OCI-M1 (cell line): ENCODE measurements around the gene NPAS3.

Source experiments
- DNase-seq: peaks from one replicate; lab custom pipeline; 2025; lab: John Stamatoyannopoulos, UW

NPAS3 gene

DNA sequence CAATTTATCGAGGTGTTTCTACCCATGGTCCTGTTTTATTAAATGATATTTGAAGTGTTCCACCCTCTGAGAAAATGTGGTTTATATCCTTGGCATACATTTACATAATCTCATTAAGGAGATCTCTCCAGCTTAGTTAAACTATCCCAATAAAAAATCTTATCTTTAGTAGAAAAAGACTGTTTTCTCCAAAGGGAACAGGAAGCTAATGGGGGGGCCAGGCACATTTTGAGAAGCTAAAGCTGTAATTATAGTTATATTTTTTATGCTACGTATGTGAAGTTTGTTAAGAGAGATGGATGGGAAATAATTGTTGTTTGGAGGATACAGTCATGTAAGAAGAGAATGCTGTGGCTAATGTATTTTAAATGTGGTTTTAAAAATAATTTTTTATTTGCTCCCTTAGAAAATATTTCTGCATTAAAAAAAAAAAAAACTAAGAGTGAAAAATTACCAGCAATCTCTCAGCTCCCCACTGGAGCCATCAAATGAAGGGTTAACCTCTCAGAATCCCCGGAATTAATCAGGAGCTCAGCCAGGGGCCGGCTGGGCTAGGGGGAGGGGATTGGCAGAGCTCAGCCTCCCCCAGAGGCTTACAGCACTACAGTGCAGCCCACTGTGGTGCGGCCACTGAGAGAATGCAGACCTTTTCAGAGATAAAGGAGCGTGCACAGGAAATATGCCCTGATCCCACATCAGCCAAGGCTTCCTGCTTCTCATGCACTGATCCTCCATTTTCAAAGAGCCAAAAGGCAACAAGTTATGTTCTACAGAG, 826.4 kb downstream of the NPAS3 start:
- peak; percentile 1 for DNase-seq

DNA sequence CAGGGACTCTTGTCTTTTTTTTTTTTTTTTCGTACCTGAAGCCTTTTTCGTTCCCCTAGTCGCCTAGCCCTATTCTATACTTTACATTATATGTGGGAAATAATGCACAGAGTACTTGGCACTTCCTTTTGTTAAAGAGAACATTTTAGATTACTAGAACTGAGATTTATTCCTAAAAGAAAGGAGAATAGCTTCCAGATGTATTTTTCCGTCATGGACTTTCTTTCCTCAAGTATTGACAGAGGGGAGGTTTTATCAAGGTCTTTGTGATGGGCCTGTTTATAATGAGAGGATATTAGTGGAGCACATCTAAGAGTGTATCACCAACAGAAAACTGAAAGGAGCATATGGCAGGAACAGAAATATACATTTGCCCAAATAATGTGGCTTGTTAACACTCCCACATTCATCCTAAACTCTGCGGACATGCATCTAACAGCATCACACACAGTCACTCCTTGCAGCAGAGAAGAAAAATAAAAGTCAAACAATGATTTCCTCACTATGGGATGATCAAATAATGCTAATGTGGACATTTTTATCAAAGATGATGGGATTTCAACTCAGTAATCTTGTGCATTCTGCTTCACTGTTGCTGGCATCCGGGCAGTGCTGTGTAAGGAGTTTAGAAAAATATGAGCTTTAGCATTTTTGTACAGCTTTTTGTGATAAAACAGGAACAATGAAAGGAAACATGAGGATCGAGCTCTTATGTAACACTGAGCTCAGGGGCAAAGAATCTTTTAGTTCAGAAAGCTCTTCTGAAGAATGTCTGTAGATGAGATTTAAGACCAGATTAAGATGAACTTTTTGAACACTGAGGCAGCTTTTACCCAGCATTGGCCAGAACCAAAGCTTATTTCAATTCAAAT, 829.1 kb downstream of the NPAS3 start:
- DNase-seq: no peak

DNA sequence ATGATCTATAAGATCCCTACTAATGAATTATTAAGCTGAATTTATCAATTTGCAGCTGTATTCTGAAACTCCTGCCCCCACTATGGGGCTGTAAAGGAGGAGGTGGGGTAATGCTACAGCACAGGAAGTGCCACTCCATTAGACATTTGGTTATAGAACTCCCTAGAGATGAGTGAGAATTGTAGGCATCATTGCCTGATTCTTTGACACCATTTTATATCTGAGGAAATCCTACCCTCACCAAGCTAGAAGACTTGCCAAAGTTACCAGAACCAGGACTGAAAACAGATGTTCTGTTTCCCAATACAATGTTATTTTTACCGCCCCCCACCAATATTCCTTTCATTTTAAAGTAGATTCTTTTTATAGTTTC, 829.8 kb downstream of the NPAS3 start:
- no peak for DNase-seq

DNA sequence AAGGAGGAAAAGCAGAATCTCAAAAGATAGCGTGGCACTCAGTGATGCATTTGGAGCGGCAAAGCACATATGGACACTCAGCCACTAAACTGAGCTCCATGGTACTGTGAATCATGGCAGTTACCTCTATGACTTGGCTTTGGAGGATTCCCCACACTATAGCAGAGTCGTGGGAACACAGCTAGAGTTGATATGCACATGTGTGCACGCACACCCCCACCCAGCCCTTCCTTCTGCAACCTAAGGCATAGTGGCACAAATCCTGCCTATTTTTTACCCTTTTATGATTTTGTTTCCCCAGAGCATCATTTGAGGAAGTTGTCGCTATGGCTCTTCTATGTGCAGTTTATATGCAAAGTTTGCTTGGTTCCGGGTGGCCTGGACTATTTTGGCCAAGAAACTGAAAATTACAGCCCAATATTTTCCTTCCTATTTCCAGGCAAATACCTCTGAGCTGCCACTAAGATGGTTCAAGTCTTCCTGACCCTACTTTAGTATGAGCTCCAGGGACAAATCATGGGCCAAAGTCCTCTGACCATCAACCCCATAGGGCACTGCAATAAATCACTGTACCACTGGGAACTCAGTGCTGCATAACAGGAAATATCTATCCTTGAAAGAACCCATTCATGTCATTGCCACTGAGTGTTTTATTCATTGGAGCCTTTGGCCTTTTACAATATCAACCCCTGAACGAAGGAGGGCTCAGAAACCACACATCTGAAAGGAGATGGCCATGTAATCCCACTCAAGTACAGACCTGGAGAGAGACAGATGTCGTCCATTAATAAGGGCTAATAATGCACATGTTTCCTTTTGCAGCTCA, 834.7 kb downstream of the NPAS3 start:
- no peak for DNase-seq

DNA sequence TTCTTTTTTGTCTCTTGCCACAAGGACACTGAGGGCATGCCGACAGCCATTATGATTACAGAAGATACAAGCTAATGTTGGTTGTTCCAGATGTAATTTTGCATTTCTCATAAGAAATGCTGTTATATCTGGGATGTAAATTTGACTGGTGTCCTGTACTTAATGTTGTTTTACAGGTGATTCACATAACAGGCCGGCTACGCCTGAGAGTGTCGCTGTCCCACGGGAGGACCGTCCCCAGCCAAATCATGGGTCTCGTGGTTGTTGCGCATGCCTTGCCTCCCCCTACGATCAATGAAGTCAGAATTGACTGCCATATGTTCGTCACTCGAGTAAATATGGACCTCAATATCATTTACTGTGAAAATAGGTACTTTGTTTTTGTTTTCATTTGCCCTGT, 835.5 kb downstream of the NPAS3 start:
- no peak for DNase-seq

DNA sequence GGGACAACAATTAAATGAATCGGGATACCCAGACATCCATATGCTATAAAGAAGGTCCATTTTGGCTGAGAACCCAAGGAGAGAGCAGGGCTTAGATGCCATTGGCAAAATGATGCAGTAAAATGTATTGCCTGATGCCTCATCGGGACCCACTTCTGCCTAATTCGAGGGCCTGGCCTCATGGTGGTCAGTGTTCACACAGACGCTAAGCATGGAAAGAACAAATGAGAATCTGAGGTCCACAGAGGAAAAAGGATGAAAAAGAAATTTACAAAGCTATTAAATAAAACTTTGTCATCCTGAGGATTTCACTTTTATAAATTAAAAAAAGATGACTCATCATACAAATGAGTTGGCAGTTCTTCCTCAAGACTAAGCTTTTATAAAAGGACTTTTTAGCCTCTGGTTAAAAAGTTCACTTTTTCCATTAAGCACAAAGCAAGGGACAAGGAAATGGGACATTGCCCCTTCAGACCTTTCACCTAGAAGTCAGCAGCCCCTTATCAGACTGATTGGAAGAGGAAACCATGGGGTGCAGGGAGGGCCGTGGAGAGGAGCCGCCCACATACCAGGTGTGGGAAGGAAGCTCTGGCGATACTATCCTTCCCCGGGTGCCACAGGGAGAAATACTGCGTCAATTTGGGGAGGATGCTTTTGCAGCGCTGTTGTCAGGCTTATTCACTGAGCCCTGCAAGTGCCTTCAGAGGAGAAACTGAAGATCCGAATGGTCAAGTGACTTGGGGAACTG, 836.2 kb downstream of the NPAS3 start:
- no peak for DNase-seq

DNA sequence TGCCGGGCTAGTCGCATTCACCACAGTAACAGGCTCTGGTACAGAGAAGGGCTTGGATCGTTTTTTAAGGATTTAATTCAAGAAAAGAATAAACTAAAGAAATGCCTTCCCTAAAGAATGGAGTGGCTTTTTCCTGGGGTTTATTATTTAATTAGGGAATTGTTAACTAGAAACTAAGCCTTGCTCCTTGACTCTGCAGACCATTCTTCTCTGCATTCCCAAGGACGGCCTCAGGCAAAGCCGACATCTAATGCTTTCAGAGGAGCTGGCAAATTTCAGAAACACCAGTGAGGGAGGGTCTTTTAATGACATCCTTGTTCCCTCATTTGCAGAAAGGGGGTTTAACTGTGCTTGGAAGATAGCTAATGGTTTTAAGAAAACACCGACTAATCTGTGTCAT, 838.2 kb downstream of the NPAS3 start:
- no peak for DNase-seq

DNA sequence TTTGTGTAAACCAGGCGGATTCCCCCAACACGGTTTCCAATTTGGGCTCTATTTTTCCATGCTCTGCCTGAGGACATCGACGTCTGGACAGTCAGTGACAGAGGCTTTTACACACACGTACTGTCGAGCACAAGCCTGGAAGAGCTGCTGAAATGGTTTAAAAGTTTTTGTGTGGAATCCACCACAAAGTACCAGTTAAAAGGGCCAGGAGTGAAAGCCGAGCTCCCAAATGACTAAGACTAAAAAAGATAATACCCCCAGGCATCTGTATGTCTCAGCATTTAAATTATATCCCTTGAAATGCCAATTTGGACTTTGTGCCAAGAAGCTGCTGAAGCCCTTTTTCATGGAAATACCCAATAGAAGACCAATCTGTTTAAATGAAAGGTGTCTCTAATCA, 839.0 kb downstream of the NPAS3 start:
- DNase-seq: no peak

DNA sequence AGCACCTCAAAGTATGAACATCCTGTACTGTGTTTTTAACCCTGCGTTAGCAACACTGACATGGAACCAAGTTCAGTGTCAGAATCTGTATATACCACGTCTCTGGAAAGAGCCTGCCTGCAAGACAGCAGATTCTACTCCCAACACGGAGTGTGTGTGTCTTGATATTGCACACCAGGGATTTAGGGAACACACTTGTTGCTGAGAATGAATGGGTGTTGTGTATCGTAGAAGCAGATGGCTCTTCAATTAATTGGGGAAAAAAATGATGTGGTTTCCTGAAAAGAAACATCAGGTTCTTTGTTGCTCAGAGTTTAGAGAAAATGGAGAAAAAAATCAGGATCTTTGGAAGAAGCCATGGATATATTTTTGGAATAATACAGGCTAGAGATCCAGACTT, 841.4 kb downstream of the NPAS3 start:
- no peak for DNase-seq

DNA sequence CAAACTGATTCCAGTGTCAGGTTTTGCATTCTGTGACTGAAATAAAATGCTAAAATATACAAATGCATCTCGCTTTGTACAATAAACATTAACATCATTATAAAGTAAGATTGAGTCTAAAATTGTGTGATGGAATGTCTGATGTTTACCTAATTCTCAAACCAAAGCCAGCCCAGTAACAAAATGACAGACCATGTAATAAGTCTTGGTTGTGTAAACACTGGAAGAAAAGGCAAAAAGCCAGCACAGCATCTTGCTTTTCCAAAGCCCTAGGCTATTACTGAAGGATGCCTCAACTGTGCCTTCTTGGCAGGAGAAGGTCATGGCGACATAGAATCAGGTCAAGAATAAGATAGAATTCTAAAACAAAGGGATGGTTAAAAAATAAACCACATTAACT, 842.6 kb downstream of the NPAS3 start:
- DNase-seq: no peak

DNA sequence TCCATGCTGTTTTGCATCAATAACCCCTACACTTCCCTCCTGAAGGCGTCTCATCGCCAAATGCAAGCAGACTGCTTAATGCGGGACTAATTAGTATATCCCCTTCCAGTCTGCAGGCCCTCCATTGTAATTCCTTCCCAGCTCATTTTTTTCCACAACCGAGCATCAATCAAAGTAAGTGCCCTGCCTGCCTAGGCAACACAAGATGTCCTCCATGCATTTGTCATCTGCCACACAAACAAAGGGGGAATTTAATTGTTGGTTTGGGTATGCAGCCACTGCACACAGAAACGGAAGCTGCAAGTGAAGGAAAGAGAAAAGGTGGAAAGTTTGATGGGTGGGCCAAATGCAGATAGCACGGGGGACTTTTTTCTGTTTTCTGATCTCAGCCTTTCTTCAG, 844.2 kb downstream of the NPAS3 start:
- no peak for DNase-seq

DNA sequence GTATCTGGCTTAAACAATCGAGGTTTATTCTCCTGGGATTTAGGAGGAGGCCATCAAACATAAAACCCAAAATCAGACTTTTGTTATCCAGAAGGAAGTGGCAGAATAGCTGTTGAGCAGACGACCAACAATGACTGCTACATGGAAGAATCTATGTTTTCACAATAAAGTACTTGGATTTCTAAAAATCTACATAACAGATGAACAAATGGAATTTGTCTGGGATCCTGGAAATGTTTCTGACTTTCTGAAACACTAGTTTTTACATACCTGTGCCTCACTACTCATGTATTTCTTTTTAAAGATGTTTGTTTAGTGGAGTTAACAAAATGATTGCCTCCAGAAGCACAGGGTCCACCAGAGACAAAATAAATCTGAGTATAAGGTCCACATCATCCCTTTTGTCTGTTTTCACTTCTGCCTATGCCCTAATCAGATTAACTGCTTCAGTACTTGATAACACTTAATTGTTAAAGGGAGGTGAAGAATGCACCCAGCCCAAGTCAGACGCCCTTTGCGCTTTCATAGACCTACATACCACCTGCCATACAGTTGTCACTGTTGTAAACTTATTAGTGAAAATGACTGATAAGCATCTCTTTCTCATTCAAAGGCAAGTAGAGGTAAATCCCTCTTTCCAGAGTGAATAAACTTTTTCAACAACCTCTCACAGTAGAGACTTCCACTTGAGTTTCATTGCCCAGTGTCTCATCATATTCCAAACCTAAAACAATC, 847.6 kb downstream of the NPAS3 start:
- DNase-seq: no peak

DNA sequence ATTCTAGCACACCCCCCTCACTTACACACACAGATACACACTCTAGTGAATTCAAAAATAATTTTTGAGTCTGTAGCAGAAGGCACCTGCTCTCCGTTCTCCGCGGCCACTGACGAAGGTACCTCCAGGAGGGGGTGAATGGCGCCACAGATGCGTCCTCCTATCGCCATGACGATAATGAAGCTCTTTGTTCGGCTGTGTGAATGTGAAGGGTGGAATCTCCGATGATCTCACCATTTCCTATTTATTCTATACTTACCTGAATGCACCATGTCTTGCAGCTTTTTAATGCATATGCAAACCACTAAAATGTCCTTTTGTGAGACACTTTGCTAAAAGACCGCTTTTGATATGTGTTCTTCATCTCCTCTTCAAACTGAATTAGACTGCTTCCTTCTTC, 849.5 kb downstream of the NPAS3 start:
- no peak for DNase-seq

DNA sequence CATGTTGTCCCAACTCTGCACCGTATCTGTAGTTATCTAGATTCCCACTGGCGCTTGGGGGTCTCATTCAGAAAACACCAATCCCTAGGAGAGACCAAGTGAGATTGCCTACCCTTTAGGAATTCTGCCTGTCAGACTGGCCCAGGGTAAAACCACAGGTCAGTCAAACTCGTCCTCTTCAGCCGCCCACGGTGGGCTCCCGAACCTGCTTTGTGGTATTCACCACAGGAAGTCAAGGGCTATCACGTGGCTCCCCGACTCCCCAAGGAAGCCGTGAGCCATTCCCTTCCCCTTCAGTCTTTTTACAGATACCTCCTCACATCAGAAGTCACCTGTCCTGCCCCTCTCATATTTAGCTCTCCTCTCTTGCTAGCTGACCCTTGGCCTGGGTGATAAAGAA, 852.3 kb downstream of the NPAS3 start:
- no peak for DNase-seq

DNA sequence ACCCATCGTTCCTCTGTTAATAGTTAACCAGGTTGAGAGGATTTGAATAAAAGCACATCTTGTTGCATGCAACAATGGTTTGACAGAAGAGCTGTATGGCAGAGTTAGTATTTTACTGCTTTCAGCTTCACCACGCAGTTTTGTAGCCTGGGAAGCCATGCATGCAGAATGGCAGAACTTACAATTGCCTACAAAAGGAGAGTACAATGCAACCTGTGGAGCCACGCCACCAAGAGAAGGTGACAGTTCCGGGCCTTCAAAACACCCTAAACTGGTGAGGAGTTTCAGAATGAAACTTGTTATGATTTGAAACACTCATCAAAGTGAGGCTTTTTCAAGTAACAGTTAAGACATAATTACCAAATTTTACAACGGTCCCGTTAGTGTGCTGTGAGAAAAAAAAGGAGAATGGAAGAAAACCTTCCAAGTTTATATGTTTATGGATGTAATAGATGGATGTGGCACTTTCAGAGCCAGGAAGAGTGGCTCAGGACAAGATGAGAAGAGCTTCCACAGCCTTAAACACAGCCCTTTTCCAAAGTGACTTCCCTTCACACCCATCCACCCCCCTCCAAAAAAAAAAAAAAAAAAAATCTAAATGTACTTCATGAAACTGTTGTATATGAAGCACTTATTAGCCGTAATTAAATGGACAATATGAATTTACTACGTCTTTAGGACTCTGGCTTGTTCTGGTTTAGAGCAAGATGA, 853.5 kb downstream of the NPAS3 start:
- no peak for DNase-seq

DNA sequence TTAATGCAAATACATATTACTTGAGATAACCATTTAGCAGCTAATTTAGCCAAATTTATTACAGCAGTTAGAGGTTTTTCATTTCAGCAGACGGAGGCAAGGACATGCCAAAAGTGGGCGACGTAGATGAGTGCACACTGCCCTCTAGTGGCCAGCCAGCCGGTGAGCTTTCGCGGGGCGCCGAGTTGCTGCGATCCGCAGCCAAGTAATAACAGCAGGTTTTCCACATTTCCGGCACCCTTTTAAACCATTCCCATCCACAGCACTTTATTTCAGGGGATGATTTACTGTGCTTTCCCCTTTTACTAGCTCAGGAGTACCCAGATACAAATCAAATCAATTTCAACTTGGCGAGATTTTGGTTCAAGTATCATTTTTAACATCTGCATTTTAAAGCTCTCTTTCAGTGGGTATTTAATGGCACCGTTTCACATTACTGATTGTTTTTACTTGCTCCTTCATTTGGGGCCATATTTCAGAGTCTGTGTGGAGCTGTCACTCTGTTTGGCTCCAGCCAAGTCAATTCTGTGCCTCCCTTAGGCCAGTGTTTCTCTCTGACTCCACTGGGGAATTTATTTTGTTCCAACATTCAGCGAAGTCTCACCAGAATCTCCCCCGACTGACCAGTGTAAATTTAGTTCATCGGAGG, 854.2 kb downstream of the NPAS3 start:
- DNase-seq: peak; percentile 76

DNA sequence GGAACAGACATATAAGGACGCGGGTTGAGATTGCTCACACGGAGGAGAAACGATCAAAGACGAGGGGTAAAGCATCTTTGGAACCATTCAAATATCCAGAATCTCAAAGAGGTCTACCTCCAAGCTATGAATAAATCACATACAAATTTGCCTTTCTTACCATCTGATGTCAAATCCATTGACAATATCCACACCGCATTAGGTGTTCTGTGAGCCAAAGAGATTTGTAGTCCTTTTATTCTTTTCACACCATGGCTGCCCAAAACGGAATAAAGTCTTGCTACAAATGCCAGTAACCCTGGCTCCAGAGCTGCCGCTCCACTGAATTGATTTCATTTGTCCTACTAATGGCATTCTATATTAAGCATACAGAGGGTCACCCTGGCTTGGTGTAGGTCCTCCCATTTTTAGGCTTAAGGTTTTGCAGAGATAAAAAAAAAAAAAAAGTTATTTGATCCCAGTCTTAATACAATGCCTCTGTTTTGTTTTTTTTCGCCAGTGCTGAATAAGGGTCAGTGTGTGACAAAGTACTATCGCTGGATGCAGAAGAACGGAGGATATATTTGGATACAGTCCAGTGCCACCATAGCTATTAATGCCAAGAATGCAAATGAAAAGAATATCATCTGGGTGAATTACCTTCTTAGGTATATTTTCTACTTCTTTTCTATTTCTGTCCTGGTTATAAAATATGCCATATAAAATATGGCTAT, 854.9 kb downstream of the NPAS3 start:
- no peak for DNase-seq

DNA sequence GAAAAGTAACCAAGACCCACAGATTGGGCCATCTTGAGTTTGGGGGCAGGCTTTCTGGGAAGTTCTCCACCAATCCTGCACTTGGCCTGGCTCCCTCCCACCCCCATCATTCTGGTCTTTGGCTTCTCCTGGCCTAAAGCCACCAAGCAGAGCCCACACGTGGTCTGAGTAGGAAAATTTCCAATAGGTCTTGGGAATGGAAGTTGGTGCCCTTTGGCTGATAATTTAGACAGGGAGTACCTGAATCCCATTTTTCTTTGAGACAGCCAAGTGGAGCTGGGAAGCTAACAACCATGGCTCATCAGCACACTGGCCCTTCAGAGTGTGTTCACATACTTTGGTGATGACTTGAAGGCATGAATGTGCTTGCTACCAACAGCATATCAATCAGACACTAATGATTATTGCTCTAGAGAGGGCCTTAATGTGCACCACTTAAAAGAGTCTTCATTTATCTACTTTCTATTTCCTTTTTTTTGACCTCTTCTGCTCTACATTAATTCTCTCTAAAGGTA, 856.2 kb downstream of the NPAS3 start:
- DNase-seq: no peak

DNA sequence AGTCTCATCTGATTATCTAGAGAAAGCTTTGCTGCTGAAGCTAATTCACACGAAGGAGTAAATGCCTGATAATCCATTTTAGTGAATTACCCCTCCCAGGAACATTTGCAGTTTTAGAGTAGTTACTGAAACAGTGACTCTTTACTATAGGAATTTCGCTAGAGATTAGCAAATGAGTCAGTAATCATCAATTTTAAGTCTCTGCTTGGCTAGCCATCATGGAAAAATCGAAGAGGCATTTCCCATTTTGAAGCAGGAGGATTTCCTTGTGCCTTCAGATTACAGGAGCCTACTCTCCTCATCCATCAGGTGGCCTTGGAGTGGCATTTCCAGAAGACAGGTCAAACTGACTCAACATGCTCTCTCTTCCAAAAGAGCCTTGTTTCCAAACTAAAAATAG, 857.7 kb downstream of the NPAS3 start:
- no peak for DNase-seq
